K562 (cell line): Measurements from ENCODE around the gene PIP4K2C. TPM values are rescaled to one million over a fixed set of nuclear protein-coding genes. Genes with fewer than 3 reads are reported as not detected.

Experiments used
- CREBBP ChIP-seq: IDR thresholded peaks from one replicate; pipeline ENCODE4 v1.6.1; 2012; ENCODE audit warnings: low read depth, mild to moderate bottlenecking, control low read depth, inconsistent platforms, low read length
- CTBP1 ChIP-seq: fragments of 450-650 bp; IDR thresholded peaks from 2 replicates; pipeline ENCODE4 v1.6.1; 2016; ENCODE audit warnings: borderline replicate concordance
- HDAC1 ChIP-seq, 2 experiments: fragments of 450-650 bp; IDR thresholded peaks; 2 replicates each; pipeline ENCODE4 v1.6.1; 2016 to 2017; ENCODE audit warnings: inconsistent platforms in 1 of 2, mild to moderate bottlenecking in 1 of 2, moderate library complexity in 1 of 2
- MAFK ChIP-seq: IDR thresholded peaks from 2 replicates; pipeline ENCODE4 v1.6.1; 2011; ENCODE audit warnings: low read length, improper control_type of control experiment
- RAD21 ChIP-seq, 2 experiments: fragments of 250-450 bp in 1 of 2; fragments of 450-650 bp in 1 of 2; sonication (Bioruptor Pico) in 1 of 2; formaldehyde crosslinking in 1 of 2; IDR thresholded peaks in 1 of 2; conservative IDR thresholded peaks in 1 of 2; 2 replicates each; pipeline versions ENCODE4 v1.4.0 to v1.8.0; 2020 to 2022; ENCODE audit warnings: mild to moderate bottlenecking in 2 of 2, moderate library complexity in 1 of 2
- RCOR1 ChIP-seq, 2 experiments: IDR thresholded peaks; 2 replicates each; pipeline ENCODE4 v1.6.1; 2012; ENCODE audit warnings: low read depth in 2 of 2, low read length in 2 of 2, borderline replicate concordance in 1 of 2, improper control_type of control experiment in 1 of 2
- SRF ChIP-seq, 2 experiments: fragments of 250-450, 450-650 bp in 1 of 2; sonication (Bioruptor Pico) in 1 of 2; sonication (generic) in 1 of 2; formaldehyde crosslinking; IDR thresholded peaks; 2 replicates each; pipeline versions ENCODE4 v1.5.0 to v1.5.1; 2020 to 2022; ENCODE audit warnings: mild to moderate bottlenecking in 1 of 2, missing genetic modification reagents in 1 of 2
- ZNF766 ChIP-seq: fragments of 200-800 bp; sonication (Bioruptor generic); conservative IDR thresholded peaks from 2 replicates; pipeline ENCODE4 v1.6.1; 2016; ENCODE audit warnings: missing genetic modification characterization, missing compliant biosample characterization
- ZSCAN32 ChIP-seq: fragments of 450-650 bp; formaldehyde crosslinking; IDR thresholded peaks from 2 replicates; pipeline ENCODE4 v1.4.0; 2020; ENCODE audit warnings: mild to moderate bottlenecking, moderate library complexity
- polyA plus RNA-seq, 8 experiments: library from polyadenylated mRNA; depleted of rRNA in 4 of 8; stranded (reverse) in 5 of 8; unstranded in 3 of 8; fragments of >200 nt; fragmentation: Nextera tagmentation in 2 of 8; fragmentation: Illumina TruSeq in 1 of 8; extraction: Ambion mirVana in 2 of 8; extraction: Trizol in 1 of 8; gene quantifications; 2 replicates each; pipeline versions ENCODE4 v1.2.1 to v1.2.3, GENCODE V29; 2011 to 2014; ENCODE audit warnings: inconsistent platforms in 1 of 8, missing spikeins in 1 of 8
- total RNA-seq, 7 experiments: library from RNA; depleted of rRNA in 6 of 7; stranded (reverse); fragments of >200 nt in 6 of 7; fragmentation: Illumina TruSeq in 2 of 7; extraction: Trizol in 2 of 7; gene quantifications; 2 replicates each; pipeline versions ENCODE4 v1.2.1 to v1.2.3, GENCODE V29; 2011 to 2021; ENCODE audit warnings: low replicate concordance in 1 of 7
- TF ChIP-seq, protein P1 (sequence below): fragments of 450-650 bp; formaldehyde crosslinking; IDR thresholded peaks from 2 replicates; pipeline ENCODE4 v1.4.0; 2020; ENCODE audit warnings: mild to moderate bottlenecking, mixed read lengths
- TF ChIP-seq, protein P2 (sequence below): fragments of 450-650 bp; IDR thresholded peaks from 2 replicates; pipeline ENCODE4 v1.6.1; 2016; ENCODE audit warnings: low read depth
- TF ChIP-seq, protein P3 (sequence below): fragments of 200-800 bp; sonication (Bioruptor generic); IDR thresholded peaks from 2 replicates; pipeline ENCODE4 v1.6.1; 2017; ENCODE audit warnings: missing genetic modification characterization, missing compliant biosample characterization

The PIP4K2C gene
- total and polyA plus RNA-seq, 9 of the 15 experiments (the other 6 are each of a cell fraction or from before 2014, with no cell fraction given), result 9.0 to 41.4 (median 18.3) TPM

GRCh38 chr12:57583008-57583831 is 7.8 kb upstream of the PIP4K2C start (continued):
- TF ChIP-seq ZSCAN32 (CRISPR knock-in tag), result no peak
- TF ChIP-seq CREBBP, result no peak
- TF ChIP-seq, protein P1, sequence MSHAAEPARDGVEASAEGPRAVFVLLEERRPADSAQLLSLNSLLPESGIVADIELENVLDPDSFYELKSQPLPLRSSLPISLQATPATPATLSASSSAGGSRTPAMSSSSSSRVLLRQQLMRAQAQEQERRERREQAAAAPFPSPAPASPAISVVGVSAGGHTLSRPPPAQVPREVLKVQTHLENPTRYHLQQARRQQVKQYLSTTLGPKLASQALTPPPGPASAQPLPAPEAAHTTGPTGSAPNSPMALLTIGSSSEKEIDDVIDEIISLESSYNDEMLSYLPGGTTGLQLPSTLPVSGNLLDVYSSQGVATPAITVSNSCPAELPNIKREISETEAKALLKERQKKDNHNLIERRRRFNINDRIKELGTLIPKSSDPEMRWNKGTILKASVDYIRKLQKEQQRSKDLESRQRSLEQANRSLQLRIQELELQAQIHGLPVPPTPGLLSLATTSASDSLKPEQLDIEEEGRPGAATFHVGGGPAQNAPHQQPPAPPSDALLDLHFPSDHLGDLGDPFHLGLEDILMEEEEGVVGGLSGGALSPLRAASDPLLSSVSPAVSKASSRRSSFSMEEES (CRISPR knock-in tag), result 0 out of 2 replicates have a peak, but pooled peaks have one; percentile 3
- TF ChIP-seq RCOR1 (IDR thresholded peaks at IDR 0.05; ENCODE audit: borderline replicate concordance in 1 of 2, low read depth in 2 of 2, low read length in 2 of 2), result peak in 1 of 2 experiments; percentile 75; a peak in 2 of 4 replicates
- TF ChIP-seq CTBP1, result peak; percentile 56; the same call in 1 of the 2 replicates
- TF ChIP-seq, protein P2, sequence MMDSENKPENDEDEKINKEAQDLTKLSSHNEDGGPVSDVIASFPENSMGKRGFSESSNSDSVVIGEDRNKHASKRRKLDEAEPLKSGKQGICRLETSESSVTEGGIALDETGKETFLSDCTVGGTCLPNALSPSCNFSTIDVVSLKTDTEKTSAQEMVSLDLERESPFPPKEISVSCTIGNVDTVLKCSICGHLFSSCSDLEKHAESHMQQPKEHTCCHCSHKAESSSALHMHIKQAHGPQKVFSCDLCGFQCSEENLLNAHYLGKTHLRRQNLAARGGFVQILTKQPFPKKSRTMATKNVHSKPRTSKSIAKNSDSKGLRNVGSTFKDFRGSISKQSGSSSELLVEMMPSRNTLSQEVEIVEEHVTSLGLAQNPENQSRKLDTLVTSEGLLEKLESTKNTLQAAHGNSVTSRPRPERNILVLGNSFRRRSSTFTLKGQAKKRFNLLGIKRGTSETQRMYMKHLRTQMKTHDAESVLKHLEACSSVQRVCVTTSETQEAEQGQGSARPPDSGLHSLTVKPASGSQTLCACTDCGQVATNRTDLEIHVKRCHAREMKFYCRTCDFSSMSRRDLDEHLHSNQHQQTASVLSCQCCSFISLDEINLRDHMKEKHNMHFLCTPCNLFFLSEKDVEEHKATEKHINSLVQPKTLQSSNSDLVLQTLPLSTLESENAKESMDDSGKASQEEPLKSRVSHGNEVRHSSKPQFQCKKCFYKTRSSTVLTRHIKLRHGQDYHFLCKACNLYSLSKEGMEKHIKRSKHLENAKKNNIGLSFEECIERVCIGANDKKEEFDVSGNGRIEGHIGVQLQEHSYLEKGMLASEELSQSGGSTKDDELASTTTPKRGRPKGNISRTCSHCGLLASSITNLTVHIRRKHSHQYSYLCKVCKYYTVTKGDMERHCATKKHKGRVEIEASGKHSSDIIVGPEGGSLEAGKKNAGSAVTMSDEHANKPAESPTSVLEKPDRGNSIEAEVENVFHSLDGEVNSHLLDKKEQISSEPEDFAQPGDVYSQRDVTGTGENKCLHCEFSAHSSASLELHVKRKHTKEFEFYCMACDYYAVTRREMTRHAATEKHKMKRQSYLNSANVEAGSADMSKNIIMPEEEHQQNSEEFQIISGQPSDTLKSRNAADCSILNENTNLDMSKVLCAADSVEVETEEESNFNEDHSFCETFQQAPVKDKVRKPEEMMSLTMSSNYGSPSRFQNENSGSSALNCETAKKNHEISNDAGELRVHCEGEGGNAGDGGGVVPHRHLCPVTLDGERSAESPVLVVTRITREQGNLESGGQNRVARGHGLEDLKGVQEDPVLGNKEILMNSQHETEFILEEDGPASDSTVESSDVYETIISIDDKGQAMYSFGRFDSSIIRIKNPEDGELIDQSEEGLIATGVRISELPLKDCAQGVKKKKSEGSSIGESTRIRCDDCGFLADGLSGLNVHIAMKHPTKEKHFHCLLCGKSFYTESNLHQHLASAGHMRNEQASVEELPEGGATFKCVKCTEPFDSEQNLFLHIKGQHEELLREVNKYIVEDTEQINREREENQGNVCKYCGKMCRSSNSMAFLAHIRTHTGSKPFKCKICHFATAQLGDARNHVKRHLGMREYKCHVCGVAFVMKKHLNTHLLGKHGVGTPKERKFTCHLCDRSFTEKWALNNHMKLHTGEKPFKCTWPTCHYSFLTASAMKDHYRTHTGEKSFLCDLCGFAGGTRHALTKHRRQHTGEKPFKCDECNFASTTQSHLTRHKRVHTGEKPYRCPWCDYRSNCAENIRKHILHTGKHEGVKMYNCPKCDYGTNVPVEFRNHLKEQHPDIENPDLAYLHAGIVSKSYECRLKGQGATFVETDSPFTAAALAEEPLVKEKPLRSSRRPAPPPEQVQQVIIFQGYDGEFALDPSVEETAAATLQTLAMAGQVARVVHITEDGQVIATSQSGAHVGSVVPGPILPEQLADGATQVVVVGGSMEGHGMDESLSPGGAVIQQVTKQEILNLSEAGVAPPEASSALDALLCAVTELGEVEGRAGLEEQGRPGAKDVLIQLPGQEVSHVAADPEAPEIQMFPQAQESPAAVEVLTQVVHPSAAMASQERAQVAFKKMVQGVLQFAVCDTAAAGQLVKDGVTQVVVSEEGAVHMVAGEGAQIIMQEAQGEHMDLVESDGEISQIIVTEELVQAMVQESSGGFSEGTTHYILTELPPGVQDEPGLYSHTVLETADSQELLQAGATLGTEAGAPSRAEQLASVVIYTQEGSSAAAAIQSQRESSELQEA, result 0 out of 2 replicates have a peak, but pooled peaks have one; percentile 25
- TF ChIP-seq MAFK, result 0 out of 2 replicates have a peak, but pooled peaks have one; percentile 17
- 0 out of 4 replicates have a peak, but pooled peaks of 1 of the 2 experiments have one; percentile 18 for TF ChIP-seq HDAC1 (IDR thresholded peaks at IDR 0.05)
- 0 out of 2 replicates have a peak, but pooled peaks have one; percentile 40 for TF ChIP-seq ZNF766 (CRISPR knock-in tag)
- peak; percentile 91 to 96 for TF ChIP-seq RAD21 (CRISPR knock-in tag; conservative IDR thresholded peaks at IDR 0.05 in 1 of 2, IDR thresholded peaks at IDR 0.05 in 1 of 2)
- TF ChIP-seq SRF (CRISPR knock-in tag; IDR thresholded peaks at IDR 0.05), result peak in 1 of 2 experiments; percentile 14; a peak in 1 of 4 replicates
- TF ChIP-seq, protein P3, sequence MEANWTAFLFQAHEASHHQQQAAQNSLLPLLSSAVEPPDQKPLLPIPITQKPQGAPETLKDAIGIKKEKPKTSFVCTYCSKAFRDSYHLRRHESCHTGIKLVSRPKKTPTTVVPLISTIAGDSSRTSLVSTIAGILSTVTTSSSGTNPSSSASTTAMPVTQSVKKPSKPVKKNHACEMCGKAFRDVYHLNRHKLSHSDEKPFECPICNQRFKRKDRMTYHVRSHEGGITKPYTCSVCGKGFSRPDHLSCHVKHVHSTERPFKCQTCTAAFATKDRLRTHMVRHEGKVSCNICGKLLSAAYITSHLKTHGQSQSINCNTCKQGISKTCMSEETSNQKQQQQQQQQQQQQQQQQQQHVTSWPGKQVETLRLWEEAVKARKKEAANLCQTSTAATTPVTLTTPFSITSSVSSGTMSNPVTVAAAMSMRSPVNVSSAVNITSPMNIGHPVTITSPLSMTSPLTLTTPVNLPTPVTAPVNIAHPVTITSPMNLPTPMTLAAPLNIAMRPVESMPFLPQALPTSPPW (CRISPR knock-in tag), result peak; percentile 56
